ENCODE measurements around the gene FOXD2. TPM values are rescaled to one million over a fixed set of nuclear protein-coding genes. Genes with fewer than 3 reads are reported as not detected.

The FOXD2 gene
- total RNA-seq, 6 experiments from 2014 or later: 0.25 to 0.86 (median 0.41) TPM

DNA sequence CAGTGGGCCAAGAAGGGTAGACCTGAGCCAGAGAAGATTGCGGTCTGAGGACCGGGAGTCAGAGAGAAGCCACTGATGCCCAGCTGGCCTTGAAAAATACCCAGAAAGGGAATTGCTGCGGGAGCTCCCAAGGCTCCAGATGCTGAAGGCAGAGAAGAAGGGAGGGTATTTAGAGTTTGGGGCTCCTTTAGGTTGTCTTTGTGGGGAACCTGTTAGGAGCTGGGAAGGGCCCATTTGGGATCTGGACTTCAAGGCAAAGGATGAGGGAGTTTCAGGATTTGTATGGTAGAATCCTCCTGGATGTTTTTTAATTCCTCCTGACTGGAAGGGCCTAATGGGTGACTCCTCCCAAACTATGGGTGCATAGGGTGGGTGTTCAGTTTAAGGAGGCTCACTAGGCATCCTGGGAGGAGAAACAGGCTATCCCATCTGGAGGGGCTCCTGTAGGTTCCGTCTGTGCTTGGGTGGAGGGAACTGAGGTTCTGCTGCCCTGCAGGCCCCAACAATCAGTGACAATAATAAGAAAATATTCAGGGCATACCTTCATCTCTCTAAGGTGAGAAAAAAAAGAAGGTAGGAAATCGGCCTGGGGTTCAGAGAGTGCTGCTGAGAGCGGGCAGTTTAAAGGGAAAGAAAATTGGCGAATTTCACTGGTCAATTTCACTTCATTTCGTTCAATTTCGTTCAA lies 5.1 kb downstream of the FOXD2 start:
- ATAC-seq (no peak), DNase-seq (no peak)
- Histone ChIP-seq H3K36me3 (no peaks in the 10 kb centered on the region), H3K27me3 (peaks cover 0 to 35% of the 10 kb centered on the region in 2 donors), H3K9me3 (no peaks in the 10 kb centered on the region), H3K27ac (no peak overlapping the region), H3K4me1 (peaks cover 0 to 8% (median 4%) of the 10 kb centered on the region in 4 donors), H3K4me3 (no peak overlapping the region)
- TF ChIP-seq, protein P1, sequence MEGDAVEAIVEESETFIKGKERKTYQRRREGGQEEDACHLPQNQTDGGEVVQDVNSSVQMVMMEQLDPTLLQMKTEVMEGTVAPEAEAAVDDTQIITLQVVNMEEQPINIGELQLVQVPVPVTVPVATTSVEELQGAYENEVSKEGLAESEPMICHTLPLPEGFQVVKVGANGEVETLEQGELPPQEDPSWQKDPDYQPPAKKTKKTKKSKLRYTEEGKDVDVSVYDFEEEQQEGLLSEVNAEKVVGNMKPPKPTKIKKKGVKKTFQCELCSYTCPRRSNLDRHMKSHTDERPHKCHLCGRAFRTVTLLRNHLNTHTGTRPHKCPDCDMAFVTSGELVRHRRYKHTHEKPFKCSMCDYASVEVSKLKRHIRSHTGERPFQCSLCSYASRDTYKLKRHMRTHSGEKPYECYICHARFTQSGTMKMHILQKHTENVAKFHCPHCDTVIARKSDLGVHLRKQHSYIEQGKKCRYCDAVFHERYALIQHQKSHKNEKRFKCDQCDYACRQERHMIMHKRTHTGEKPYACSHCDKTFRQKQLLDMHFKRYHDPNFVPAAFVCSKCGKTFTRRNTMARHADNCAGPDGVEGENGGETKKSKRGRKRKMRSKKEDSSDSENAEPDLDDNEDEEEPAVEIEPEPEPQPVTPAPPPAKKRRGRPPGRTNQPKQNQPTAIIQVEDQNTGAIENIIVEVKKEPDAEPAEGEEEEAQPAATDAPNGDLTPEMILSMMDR (IDR thresholded peaks at IDR 0.05): no peak
- TF ChIP-seq POLR2A (IDR thresholded peaks at IDR 0.05): no peak
- intact Hi-C loops (cut with DNase I): loop anchor here in 1 of 2 donors (10.0 kb wide), 1 partner anchor 92 kb away; no protein-coding TSS in a partner anchor
- 37% methylated on average over 7 of the region's 9 CpGs for WGBS (ENCODE audit: insufficient coverage, low coverage, low lambda C conversion rate, missing lambda C conversion rate)

DNA sequence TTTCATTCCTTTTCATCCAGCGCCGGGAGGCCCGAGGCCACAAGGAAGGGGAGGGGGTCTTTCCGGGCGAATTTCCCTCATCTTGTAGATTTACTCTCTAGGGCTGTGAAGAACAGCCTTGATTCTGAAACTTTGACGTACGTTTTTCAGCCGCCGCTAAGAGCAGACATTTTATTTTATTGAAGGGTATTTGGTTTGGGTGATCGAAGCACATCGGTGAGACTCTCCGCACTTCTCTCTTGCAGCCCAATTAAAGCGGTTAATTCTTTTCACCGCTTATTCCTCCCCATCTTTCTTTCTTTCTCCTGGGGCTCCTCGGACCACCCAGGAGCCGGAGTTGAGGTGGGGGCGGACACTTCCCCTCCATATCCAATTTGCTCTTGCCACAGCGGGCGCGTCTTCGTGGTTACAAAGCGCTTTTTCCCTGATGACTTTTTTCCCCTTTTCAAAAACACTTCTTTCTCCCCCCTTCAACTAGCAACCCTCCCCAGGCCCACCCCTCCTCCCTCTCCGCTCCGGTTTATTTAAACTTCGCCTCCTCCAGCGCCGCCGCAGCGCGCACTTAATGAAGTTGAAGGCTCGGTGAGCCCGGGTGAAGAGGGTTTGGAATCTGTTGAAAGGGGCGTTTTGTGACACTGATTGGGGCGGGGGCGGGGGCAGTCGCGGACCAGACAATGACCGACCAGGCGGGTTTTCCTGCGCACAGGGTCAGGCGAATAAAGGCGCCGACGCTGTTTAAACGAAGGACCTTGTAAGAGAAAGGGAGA lies 5.9 kb downstream of the FOXD2 start:
- Histone ChIP-seq H3K4me3 (no peak overlapping the region), H3K27me3 (peaks cover 0 to 35% of the 10 kb centered on the region in 2 donors), H3K9me3 (no peaks in the 10 kb centered on the region), H3K36me3 (no peaks in the 10 kb centered on the region), H3K27ac (no peak overlapping the region), H3K4me1 (peaks cover 0 to 8% (median 4%) of the 10 kb centered on the region in 4 donors)
- intact Hi-C loops (cut with DNase I): loop anchor here in 1 of 2 donors (10.0 kb wide), 1 partner anchor 91 kb away; no protein-coding TSS in a partner anchor
- no peak for ATAC-seq
- DNase-seq: no peak
- TF ChIP-seq, protein P1 (IDR thresholded peaks at IDR 0.05): no peak
- no peak for TF ChIP-seq POLR2A (IDR thresholded peaks at IDR 0.05)
- 15% methylated on average over 45 of the region's 45 CpGs for WGBS (ENCODE audit: insufficient coverage, low coverage, low lambda C conversion rate, missing lambda C conversion rate)

DNA sequence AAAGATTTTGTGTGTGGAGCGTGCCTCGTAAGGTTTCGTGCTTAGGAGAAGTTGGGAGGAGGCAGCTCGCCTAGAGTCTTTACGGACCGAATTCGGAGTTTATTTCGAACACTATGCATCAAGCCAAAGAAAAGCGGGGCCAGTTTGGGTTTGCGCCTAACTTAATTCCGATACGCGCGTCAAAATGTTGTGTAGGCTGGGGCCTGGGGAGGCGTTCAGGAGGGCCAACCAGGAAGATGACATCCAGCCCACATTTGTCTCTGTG lies 6.4 kb downstream of the FOXD2 start:
- 10% methylated on average over 15 of the region's 15 CpGs for WGBS (ENCODE audit: insufficient coverage, low coverage, low lambda C conversion rate, missing lambda C conversion rate)
- Histone ChIP-seq H3K4me3 (no peak overlapping the region), H3K27me3 (peaks cover 0 to 35% of the 10 kb centered on the region in 2 donors), H3K4me1 (peaks cover 0 to 8% (median 4%) of the 10 kb centered on the region in 4 donors), H3K36me3 (no peaks in the 10 kb centered on the region), H3K9me3 (no peaks in the 10 kb centered on the region), H3K27ac (no peak overlapping the region)
- TF ChIP-seq, protein P1 (IDR thresholded peaks at IDR 0.05): no peak
- no peak for TF ChIP-seq POLR2A (IDR thresholded peaks at IDR 0.05)
- intact Hi-C loops (cut with DNase I): loop anchor here in 1 of 2 donors (10.0 kb wide), 1 partner anchor 91 kb away; no protein-coding TSS in a partner anchor
- DNase-seq (no peak), ATAC-seq (no peak)

DNA sequence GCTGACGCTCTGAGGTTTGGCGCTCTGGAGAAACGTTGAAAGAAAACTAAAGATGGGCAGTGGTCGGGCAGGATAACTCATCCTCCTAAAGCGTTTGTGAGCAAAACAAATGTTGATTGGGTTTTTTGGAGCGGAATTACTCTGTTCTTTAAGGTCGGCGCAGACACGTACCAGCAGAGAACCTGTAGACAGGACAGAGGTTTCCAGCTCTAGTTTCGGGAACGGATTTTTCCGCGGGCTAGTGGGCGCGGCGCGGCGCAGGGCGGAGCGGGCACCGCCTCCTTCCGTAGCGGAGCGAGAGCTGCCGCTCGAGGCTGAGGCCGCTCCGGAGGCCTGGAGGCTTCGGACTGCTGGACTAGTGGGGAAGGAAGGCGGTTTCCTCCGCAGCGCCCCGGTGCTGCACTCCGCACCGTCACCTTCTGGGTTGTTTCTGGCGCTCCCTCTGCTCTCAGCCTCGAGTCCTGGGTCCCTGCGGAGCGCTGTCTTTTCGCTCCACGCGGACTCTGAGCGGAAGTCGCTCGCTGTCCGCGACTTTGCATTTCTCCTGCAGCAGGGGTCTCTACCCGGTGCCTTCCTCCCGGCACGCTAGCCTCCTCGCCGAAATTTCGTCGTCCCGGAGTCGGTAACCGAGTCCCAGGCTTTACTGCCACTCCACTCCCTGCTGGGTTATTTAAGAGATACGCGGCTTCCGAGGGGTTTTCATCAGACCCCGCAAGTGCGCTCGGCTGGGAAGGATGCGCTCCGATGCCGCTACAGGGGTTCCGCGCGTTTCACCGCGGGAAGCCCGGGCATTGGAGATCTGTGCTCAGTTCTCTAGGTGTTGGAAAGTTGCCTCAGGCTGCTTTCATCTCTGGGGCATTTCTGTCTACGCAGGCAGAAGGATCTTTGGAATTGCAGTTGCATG lies 7.0 kb downstream of the FOXD2 start:
- WGBS (ENCODE audit: insufficient coverage, low coverage, low lambda C conversion rate, missing lambda C conversion rate): 6% methylated on average over 30 of the region's 73 CpGs
- Histone ChIP-seq H3K9me3 (no peaks in the 10 kb centered on the region), H3K27me3 (peaks cover 0 to 35% of the 10 kb centered on the region in 2 donors), H3K36me3 (no peaks in the 10 kb centered on the region), H3K4me3 (no peak overlapping the region), H3K27ac (no peak overlapping the region), H3K4me1 (peaks cover 0 to 11% (median 4%) of the 10 kb centered on the region in 4 donors)
- intact Hi-C loops (cut with DNase I): loop anchor here in 1 of 2 donors (10.0 kb wide), 1 partner anchor 90 kb away; no protein-coding TSS in a partner anchor
- TF ChIP-seq, protein P1 (IDR thresholded peaks at IDR 0.05): no peak
- no peak for TF ChIP-seq POLR2A (IDR thresholded peaks at IDR 0.05)
- DNase-seq: peak in 1 of 3 donors; percentile 44
- ATAC-seq: peak; percentile 48 to 68 (median 60)
